ENCODE results near the gene DMD. TPM values are rescaled to one million over a fixed set of nuclear protein-coding genes. Genes with fewer than 3 reads are reported as not detected.
A peak's percentile ranks its signal among the peaks of the same experiment; 100 is the strongest.

The DMD gene
- polyA plus RNA-seq, 1 donor from 2014 or later: 3.1 TPM

- no peaks in the 10 kb centered on the region for H3K4me1 Mint-ChIP-seq
- H3K27me3 Mint-ChIP-seq: peaks cover 4% of the 10 kb centered on the region
- no peak overlapping the region for H3K4me3 Mint-ChIP-seq
Measured at GRCh38 chrX:31367816-31368215, 1843.5 kb downstream of the DMD start.

GRCh38 chrX:31366041-31366440 lies 1845.3 kb downstream of the DMD start:
- H3K27ac Mint-ChIP-seq: no peak overlapping the region
- H3K27me3 Mint-ChIP-seq: peaks cover 4% of the 10 kb centered on the region
- H3K4me3 Mint-ChIP-seq: no peak overlapping the region
- H3K36me3 Mint-ChIP-seq: no peaks in the 10 kb centered on the region
- no peaks in the 10 kb centered on the region for H3K4me1 Mint-ChIP-seq
- H3K9me3 Mint-ChIP-seq: peaks cover 0 to 6% (median 5%) of the 10 kb centered on the region in 3 donors

More at GRCh38 chrX:31367816-31368215, 1843.5 kb downstream of the DMD start:
- peaks cover 0 to 6% (median 5%) of the 10 kb centered on the region in 3 donors for H3K9me3 Mint-ChIP-seq
- no peak overlapping the region for H3K27ac Mint-ChIP-seq
- no peaks in the 10 kb centered on the region for H3K36me3 Mint-ChIP-seq

GRCh38 chrX:31356275-31357212 lies 1854.8 kb downstream of the DMD start:
- H3K9me3 Mint-ChIP-seq: no peaks in the 10 kb centered on the region
- no peaks in the 10 kb centered on the region for H3K36me3 Mint-ChIP-seq
- H3K27ac Mint-ChIP-seq: no peak overlapping the region
- H3K4me3 Mint-ChIP-seq: no peak overlapping the region
- no peaks in the 10 kb centered on the region for H3K4me1 Mint-ChIP-seq
- H3K27me3 Mint-ChIP-seq: no peaks in the 10 kb centered on the region

- H3K9me3 Mint-ChIP-seq: no peaks in the 10 kb centered on the region
- H3K27ac Mint-ChIP-seq: no peak overlapping the region
- H3K36me3 Mint-ChIP-seq: no peaks in the 10 kb centered on the region
- no peaks in the 10 kb centered on the region for H3K4me1 Mint-ChIP-seq
- H3K27me3 Mint-ChIP-seq: peaks cover 3% of the 10 kb centered on the region
- H3K4me3 Mint-ChIP-seq: no peak overlapping the region
Measured at GRCh38 chrX:31355206-31355955, 1856.0 kb downstream of the DMD start.

- Mint-ChIP-seq H3K4me1 (no peaks in the 10 kb centered on the region), H3K36me3 (no peaks in the 10 kb centered on the region), H3K4me3 (no peak overlapping the region), H3K27ac (no peak overlapping the region), H3K9me3 (no peaks in the 10 kb centered on the region), H3K27me3 (peaks cover 3% of the 10 kb centered on the region)
Measured at GRCh38 chrX:31353095-31353494, 1858.3 kb downstream of the DMD start.

GRCh38 chrX:31350808-31351074 lies 1860.6 kb downstream of the DMD start:
- H3K27ac Mint-ChIP-seq: no peak overlapping the region
- H3K4me1 Mint-ChIP-seq: no peaks in the 10 kb centered on the region
- H3K4me3 Mint-ChIP-seq: no peak overlapping the region
- no peaks in the 10 kb centered on the region for H3K9me3 Mint-ChIP-seq
- no peaks in the 10 kb centered on the region for H3K36me3 Mint-ChIP-seq
- H3K27me3 Mint-ChIP-seq: peaks cover 3% of the 10 kb centered on the region

- H3K27me3 Mint-ChIP-seq: peaks cover 3% of the 10 kb centered on the region
- no peaks in the 10 kb centered on the region for H3K36me3 Mint-ChIP-seq
- no peak overlapping the region for H3K4me3 Mint-ChIP-seq
- no peak overlapping the region for H3K27ac Mint-ChIP-seq
- no peaks in the 10 kb centered on the region for H3K4me1 Mint-ChIP-seq
- no peaks in the 10 kb centered on the region for H3K9me3 Mint-ChIP-seq
Measured at GRCh38 chrX:31349515-31349914, 1861.8 kb downstream of the DMD start.

- Mint-ChIP-seq H3K4me1 (no peaks in the 10 kb centered on the region), H3K9me3 (no peaks in the 10 kb centered on the region), H3K36me3 (no peaks in the 10 kb centered on the region), H3K27me3 (no peaks in the 10 kb centered on the region), H3K4me3 (no peak overlapping the region), H3K27ac (no peak overlapping the region)
Measured at GRCh38 chrX:31340587-31340986, 1870.8 kb downstream of the DMD start.

GRCh38 chrX:31338991-31339350 lies 1872.4 kb downstream of the DMD start:
- H3K36me3 Mint-ChIP-seq: no peaks in the 10 kb centered on the region
- H3K27me3 Mint-ChIP-seq: no peaks in the 10 kb centered on the region
- H3K9me3 Mint-ChIP-seq: no peaks in the 10 kb centered on the region
- no peaks in the 10 kb centered on the region for H3K4me1 Mint-ChIP-seq
- H3K4me3 Mint-ChIP-seq: no peak overlapping the region
- H3K27ac Mint-ChIP-seq: no peak overlapping the region

- H3K36me3 Mint-ChIP-seq: no peaks in the 10 kb centered on the region
- H3K27me3 Mint-ChIP-seq: no peaks in the 10 kb centered on the region
- H3K4me1 Mint-ChIP-seq: no peaks in the 10 kb centered on the region
- H3K4me3 Mint-ChIP-seq: no peak overlapping the region
- no peaks in the 10 kb centered on the region for H3K9me3 Mint-ChIP-seq
- H3K27ac Mint-ChIP-seq: no peak overlapping the region
Measured at GRCh38 chrX:31337332-31337731, 1874.0 kb downstream of the DMD start.

- no peaks in the 10 kb centered on the region for H3K9me3 Mint-ChIP-seq
Measured at GRCh38 chrX:31336419-31336818, 1874.9 kb downstream of the DMD start.

GRCh38 chrX:31334997-31335396 lies 1876.4 kb downstream of the DMD start:
- Mint-ChIP-seq H3K4me1 (no peaks in the 10 kb centered on the region), H3K9me3 (no peaks in the 10 kb centered on the region), H3K36me3 (no peaks in the 10 kb centered on the region), H3K27ac (no peak overlapping the region), H3K27me3 (no peaks in the 10 kb centered on the region), H3K4me3 (peak overlapping the region in 1 of 4 donors; percentile 25)

More at GRCh38 chrX:31336419-31336818, 1874.9 kb downstream of the DMD start:
- no peaks in the 10 kb centered on the region for H3K27me3 Mint-ChIP-seq
- H3K4me3 Mint-ChIP-seq: no peak overlapping the region
- H3K27ac Mint-ChIP-seq: peak overlapping the region in 1 of 3 donors; percentile 50
- no peaks in the 10 kb centered on the region for H3K4me1 Mint-ChIP-seq
- no peaks in the 10 kb centered on the region for H3K36me3 Mint-ChIP-seq

- Mint-ChIP-seq H3K4me3 (no peak overlapping the region), H3K36me3 (no peaks in the 10 kb centered on the region), H3K9me3 (no peaks in the 10 kb centered on the region), H3K27me3 (no peaks in the 10 kb centered on the region), H3K27ac (peak overlapping the region in 1 of 3 donors; percentile 9), H3K4me1 (no peaks in the 10 kb centered on the region)
Measured at GRCh38 chrX:31333165-31333831, 1878.1 kb downstream of the DMD start.

GRCh38 chrX:31331928-31332327 lies 1879.4 kb downstream of the DMD start:
- Mint-ChIP-seq H3K4me1 (no peaks in the 10 kb centered on the region), H3K9me3 (no peaks in the 10 kb centered on the region), H3K27me3 (no peaks in the 10 kb centered on the region), H3K27ac (no peak overlapping the region), H3K4me3 (no peak overlapping the region), H3K36me3 (no peaks in the 10 kb centered on the region)

GRCh38 chrX:31331015-31331414 lies 1880.3 kb downstream of the DMD start:
- H3K9me3 Mint-ChIP-seq: no peaks in the 10 kb centered on the region
- H3K27ac Mint-ChIP-seq: no peak overlapping the region
- no peak overlapping the region for H3K4me3 Mint-ChIP-seq
- peaks cover 1% of the 10 kb centered on the region for H3K36me3 Mint-ChIP-seq
- H3K27me3 Mint-ChIP-seq: no peaks in the 10 kb centered on the region
- no peaks in the 10 kb centered on the region for H3K4me1 Mint-ChIP-seq
